Esophagus mucosa (tissue), 1 donor: ENCODE data around the gene MBOAT7. TPM values are rescaled to one million over a fixed set of nuclear protein-coding genes. Genes with fewer than 3 reads are reported as not detected.

ENCODE experiments used
- ATAC-seq: fragments of 200-7000 bp; cut with Tn5 transposase; one replicate; pipeline ENCODE4 v1.9.1; 2020
- total RNA-seq: library from RNA; stranded (reverse); gene quantifications from one replicate; pipeline ENCODE4 v1.2.4, GENCODE V29; 2023
- donor health status: DM: yes; HTN: yes; CAD: no.

MBOAT7 gene
- total RNA-seq, 1 donor from 2014 or later: 36.7 TPM

- ATAC-seq: no peak
Measured at GRCh38 chr19:54137699-54138488, 51.5 kb downstream of the MBOAT7 start, which contains the start of gene CNOT3. Gene CNOT3, plus strand, starts transcription at chr19:54137762. Its CDS starts 5,217 bp downstream, at chr19:54142979.

- ATAC-seq: peak; percentile 92
Measured at GRCh38 chr19:54136864-54137698, 52.3 kb downstream of the MBOAT7 start.

- ATAC-seq: no peak
Measured at GRCh38 chr19:54136086-54136863, 53.1 kb downstream of the MBOAT7 start.

GRCh38 chr19:54133957-54134590 lies 55.3 kb downstream of the MBOAT7 start:
- no peak for ATAC-seq

GRCh38 chr19:54133312-54133956 lies 55.9 kb downstream of the MBOAT7 start:
- ATAC-seq: peak; percentile 13

- no peak for ATAC-seq
Measured at GRCh38 chr19:54129617-54129996, 59.8 kb downstream of the MBOAT7 start.

- no peak for ATAC-seq
Measured at GRCh38 chr19:54128796-54129616, 60.4 kb downstream of the MBOAT7 start.

GRCh38 chr19:54128441-54128725 lies 61.0 kb downstream of the MBOAT7 start:
- no peak for ATAC-seq

- ATAC-seq: no peak
Measured at GRCh38 chr19:54127688-54128440, 61.5 kb downstream of the MBOAT7 start.

GRCh38 chr19:54125713-54126112 lies 63.7 kb downstream of the MBOAT7 start:
- no peak for ATAC-seq

GRCh38 chr19:54124393-54124792 lies 65.0 kb downstream of the MBOAT7 start:
- no peak for ATAC-seq

GRCh38 chr19:54123682-54124081 lies 65.7 kb downstream of the MBOAT7 start:
- no peak for ATAC-seq

Other genes with a start within 250 kb of the MBOAT7 start
- not detected for gene CACNG8, start 226.6 kb downstream of the MBOAT7 start, total RNA-seq
- gene CACNG6, start 197.9 kb downstream of the MBOAT7 start, total RNA-seq: not detected
- not detected for gene VSTM1, start 125.7 kb downstream of the MBOAT7 start, total RNA-seq
- not detected for gene TARM1, start 108.2 kb downstream of the MBOAT7 start, total RNA-seq
- 0.40 TPM for gene OSCAR, start 88.8 kb downstream of the MBOAT7 start, total RNA-seq
- gene NDUFA3, start 86.7 kb downstream of the MBOAT7 start, total RNA-seq: 104 TPM
- gene TFPT, start 73.9 kb downstream of the MBOAT7 start, total RNA-seq: 8.8 TPM
- 34.3 TPM for gene PRPF31, start 73.8 kb downstream of the MBOAT7 start, total RNA-seq
- 31.7 TPM for gene CNOT3, start 51.8 kb downstream of the MBOAT7 start, total RNA-seq
- gene LENG1, start 29.9 kb downstream of the MBOAT7 start, total RNA-seq: 3.7 TPM
- 36.5 TPM for gene TMC4, start 16.4 kb downstream of the MBOAT7 start, total RNA-seq
- 36.1 TPM for gene TSEN34, start 1.7 kb upstream of the MBOAT7 start, total RNA-seq
- 1,727 TPM for gene RPS9, start 11.3 kb upstream of the MBOAT7 start, total RNA-seq
- gene LILRB3, start 33.4 kb upstream of the MBOAT7 start, total RNA-seq: 0.72 TPM
- not detected for gene LILRA6, start 53.2 kb upstream of the MBOAT7 start, total RNA-seq
- gene LILRB5, start 67.7 kb upstream of the MBOAT7 start, total RNA-seq: 0.32 TPM
- gene LILRB2, start 91.5 kb upstream of the MBOAT7 start, total RNA-seq: 0.84 TPM
- 0.64 TPM for gene LILRA5, start 123.6 kb upstream of the MBOAT7 start, total RNA-seq
- not detected for gene LILRA4, start 149.6 kb upstream of the MBOAT7 start, total RNA-seq
- gene LAIR1, start 175.4 kb upstream of the MBOAT7 start, total RNA-seq: 1.5 TPM
- 0.44 TPM for gene TTYH1, start 225.9 kb upstream of the MBOAT7 start, total RNA-seq